Heart left ventricle (tissue), 16 donors: ENCODE data around the gene TMEM184B. TPM values are rescaled to one million over a fixed set of nuclear protein-coding genes. Genes with fewer than 3 reads are reported as not detected.

Experiments
- ATAC-seq, 4 donors: fragments of 200-7000 bp; cut with Tn5 transposase; one replicate each; pipeline ENCODE4 v1.9.1; 2020 to 2022; ENCODE audit warnings: moderate library complexity in 4 of 4, mild to moderate bottlenecking in 3 of 4, moderate number of reproducible peaks in 1 of 4
- DNase-seq, 5 donors: peaks; one replicate each; pipeline ENCODE4 v3.0.0-alpha.2; 2020
- H3K27ac ChIP-seq, 12 donors: fragments of 200-600 bp; sonication (generic) in 4 of 12; one replicate each; pipeline versions ENCODE4 v1.5.0 to v1.8.0; 2016 to 2022; ENCODE audit warnings: mild to moderate bottlenecking in 2 of 12
- H3K27me3 ChIP-seq, 9 donors: fragments of 200-600 bp; sonication (generic) in 2 of 9; one replicate each; pipeline versions ENCODE4 v1.5.1 to v1.8.0; 2016 to 2022; ENCODE audit warnings: mild to moderate bottlenecking in 3 of 9
- H3K36me3 ChIP-seq, 9 donors: fragments of 200-600 bp; sonication (generic) in 2 of 9; one replicate each; pipeline versions ENCODE4 v1.5.0 to v1.8.0; 2018 to 2022; ENCODE audit warnings: mild to moderate bottlenecking in 2 of 9
- H3K4me1 ChIP-seq, 12 donors: fragments of 200-600 bp; sonication (generic) in 4 of 12; one replicate each; pipeline versions ENCODE4 v1.5.0 to v1.8.0; 2016 to 2022; ENCODE audit warnings: mild to moderate bottlenecking in 3 of 12
- H3K4me3 ChIP-seq, 12 donors: fragments of 200-600 bp; sonication (generic) in 4 of 12; one replicate each; pipeline versions ENCODE4 v1.5.0 to v1.8.0; 2017 to 2022; ENCODE audit warnings: mild to moderate bottlenecking in 9 of 12, moderate library complexity in 4 of 12
- H3K9me3 ChIP-seq, 12 donors: fragments of 200-600 bp; sonication (generic) in 4 of 12; one replicate each; pipeline versions ENCODE4 v1.5.0 to v1.8.0; 2016 to 2022; ENCODE audit warnings: mild to moderate bottlenecking in 1 of 12
- CTCF ChIP-seq, 12 donors: fragments of 200-600 bp; sonication (generic) in 4 of 12; IDR thresholded peaks; one replicate each; pipeline versions ENCODE4 v1.5.0 to v1.8.0; 2018 to 2022; ENCODE audit warnings: antibody characterized with exemption in 12 of 12, mild to moderate bottlenecking in 5 of 12
- POLR2A ChIP-seq, 2 donors: fragments of 450-650 bp; IDR thresholded peaks; one replicate each; pipeline ENCODE4 v1.6.1; 2017; ENCODE audit warnings: antibody characterized with exemption in 2 of 2, mild to moderate bottlenecking in 2 of 2, moderate library complexity in 2 of 2
- WGBS, 4 donors: extraction: QIAGEN DNeasy Blood & Tissue Kit in 2 of 4; methylation state at CpG; one replicate each; pipeline versions ENCODE4 v1.1.5 to v1.1.7; 2013 to 2018; 5-methylcytosine and 5-hydroxymethylcytosine counted together
- intact Hi-C, 10 donors: fragments of 100-400 bp; cut with DNase I; formaldehyde crosslinking; loops; one replicate each; pipeline versions ENCODE4 v1.11.1 to v1.14.2; 2022
- polyA plus RNA-seq, 2 donors: library from polyadenylated mRNA; stranded (reverse); fragments of 200-250 nt; gene quantifications; one replicate each; pipeline ENCODE4 v1.2.3, GENCODE V29; 2013
- total RNA-seq, 9 donors: library from RNA; depleted of rRNA in 2 of 9; stranded (reverse); fragments of >200 nt in 2 of 9; fragmentation: NEBNext Ultra II Directional in 3 of 9; extraction: Animal tissue kit (Norgen Biotek cat#: 25700) in 3 of 9; gene quantifications; one replicate each; pipeline versions ENCODE4 v1.1.0 to v1.2.4, GENCODE V29; 2016 to 2023
- donor health status: ischemic (EF 13 %, LVEDD 7.1; RV severe dilation, severe dysfunction).
- donor health status: healthy with polysubstance abuse.
- donor health status: DM: no; HTN: yes; CAD: no.
- donor health status: DM: no; HTN: no; CAD: no.
- donor health status: ischemic (EF 25% LVEDD 6.9; RV normal size, moderate dysfunction).
- donor health status: ischemic (EF 25% LVEDD 5.7; RV mildly dilated, moderate dysfunction).
- donor health status: healthy.
- donor health status: DM: yes; HTN: yes; CAD: no.
- donor health status: ischemic (EF 35%, LVEDD 5.7; RV mildly dilated, moderate dysfunction).
- donor health status: nonischemic (EF 11% LVEDD 7.7; RV severe dilation, severe dysfunction).
- donor health status: DM: yes; HTN: yes; CAD: no.
- donor health status: PGD.
- donor health status: ischemic (EF 29% LVEDD 5.4; RV normal size, mild dysfunction).
- donor health status: nonischemic (EF 23%, LVEDD 6.1; RV moderate dilation, normal function).

TMEM184B gene
- total and polyA plus RNA-seq, 11 donors: 19.5 to 103 (median 47.0) TPM

GRCh38 chr22:38176170-38176741 lies 96.6 kb downstream of the TMEM184B start:
- WGBS, 4 donors: 18 to 37% (median 22%) methylated on average over 8 to 14 of the region's 14 CpGs
- H3K9me3 ChIP-seq: no peaks in the 10 kb centered on the region
- peak; percentile 84 to 95 (median 88) for DNase-seq
- H3K27me3 ChIP-seq: no peaks in the 10 kb centered on the region
- no peak for TF ChIP-seq POLR2A (IDR thresholded peaks at IDR 0.05)
- TF ChIP-seq CTCF (IDR thresholded peaks at IDR 0.05): no peak
- H3K4me3 ChIP-seq: peak overlapping the region in 1 of 12 donors; percentile 8
- peak overlapping the region; percentile 39 to 98 (median 80) for H3K27ac ChIP-seq
- peak; percentile 71 to 82 (median 78) for ATAC-seq
- H3K4me1 ChIP-seq: peaks cover 6 to 82% (median 51%) of the 10 kb centered on the region in 12 donors
- intact Hi-C loops: loop anchor here in 1 of 10 donors (5.0 kb wide), 1 partner anchor 141 kb away; the partner anchor contains the start of gene CSNK1E
- no peaks in the 10 kb centered on the region for H3K36me3 ChIP-seq

- H3K27ac ChIP-seq: peak overlapping the region in 11 of 12 donors; percentile 61 to 98 (median 81)
- no peaks in the 10 kb centered on the region for H3K27me3 ChIP-seq
- peaks cover 3 to 74% (median 43%) of the 10 kb centered on the region in 12 donors for H3K4me1 ChIP-seq
- no peaks in the 10 kb centered on the region for H3K9me3 ChIP-seq
- H3K4me3 ChIP-seq: peak overlapping the region in 1 of 12 donors; percentile 8
- no peaks in the 10 kb centered on the region for H3K36me3 ChIP-seq
- 88 to 92% (median 88%) methylated on average over 16 to 17 of the region's 17 CpGs for WGBS, 4 donors
- TF ChIP-seq CTCF (IDR thresholded peaks at IDR 0.05): no peak
- no peak for TF ChIP-seq POLR2A (IDR thresholded peaks at IDR 0.05)
- intact Hi-C loops: loop anchor here in 1 of 10 donors (5.0 kb wide), 1 partner anchor 142 kb away; the partner anchor contains the start of gene CSNK1E
- no peak for DNase-seq
- no peak for ATAC-seq
Observed at GRCh38 chr22:38175206-38176118, 97.3 kb downstream of the TMEM184B start.

- WGBS, 4 donors: 88 to 94% (median 92%) methylated on average over 8 to 14 of the region's 14 CpGs
- no peak for TF ChIP-seq POLR2A (IDR thresholded peaks at IDR 0.05)
- ATAC-seq (no peak), DNase-seq (no peak)
- intact Hi-C loops: loop anchor here in 1 of 10 donors (5.0 kb wide), 1 partner anchor 143 kb away; the partner anchor contains the start of gene CSNK1E
- no peaks in the 10 kb centered on the region for H3K36me3 ChIP-seq
- no peaks in the 10 kb centered on the region for H3K9me3 ChIP-seq
- H3K27me3 ChIP-seq: no peaks in the 10 kb centered on the region
- H3K4me3 ChIP-seq: no peak overlapping the region
- H3K4me1 ChIP-seq: peaks cover 3 to 69% (median 41%) of the 10 kb centered on the region in 12 donors
- peak overlapping the region in 2 of 12 donors; percentile 20 to 90 for H3K27ac ChIP-seq
Observed at GRCh38 chr22:38174626-38175025, 98.2 kb downstream of the TMEM184B start.

GRCh38 chr22:38173641-38173906 lies 99.2 kb downstream of the TMEM184B start:
- intact Hi-C loops: no loop called here
- DNase-seq (no peak), ATAC-seq (no peak)
- H3K4me1 ChIP-seq: peaks cover 3 to 79% (median 44%) of the 10 kb centered on the region in 12 donors
- no peak for TF ChIP-seq CTCF (IDR thresholded peaks at IDR 0.05)
- no peak for TF ChIP-seq POLR2A (IDR thresholded peaks at IDR 0.05)
- H3K4me3 ChIP-seq: no peak overlapping the region
- peaks cover 0 to 4% (median 0%) of the 10 kb centered on the region in 9 donors for H3K36me3 ChIP-seq
- H3K9me3 ChIP-seq: no peaks in the 10 kb centered on the region
- H3K27me3 ChIP-seq: no peaks in the 10 kb centered on the region
- peak overlapping the region in 4 of 12 donors; percentile 64 to 84 (median 67) for H3K27ac ChIP-seq
- WGBS, 4 donors: 96 to 100% (median 98%) methylated on average over 4 of the region's 4 CpGs
